ENCODE data around the gene GABARAP.

DNA sequence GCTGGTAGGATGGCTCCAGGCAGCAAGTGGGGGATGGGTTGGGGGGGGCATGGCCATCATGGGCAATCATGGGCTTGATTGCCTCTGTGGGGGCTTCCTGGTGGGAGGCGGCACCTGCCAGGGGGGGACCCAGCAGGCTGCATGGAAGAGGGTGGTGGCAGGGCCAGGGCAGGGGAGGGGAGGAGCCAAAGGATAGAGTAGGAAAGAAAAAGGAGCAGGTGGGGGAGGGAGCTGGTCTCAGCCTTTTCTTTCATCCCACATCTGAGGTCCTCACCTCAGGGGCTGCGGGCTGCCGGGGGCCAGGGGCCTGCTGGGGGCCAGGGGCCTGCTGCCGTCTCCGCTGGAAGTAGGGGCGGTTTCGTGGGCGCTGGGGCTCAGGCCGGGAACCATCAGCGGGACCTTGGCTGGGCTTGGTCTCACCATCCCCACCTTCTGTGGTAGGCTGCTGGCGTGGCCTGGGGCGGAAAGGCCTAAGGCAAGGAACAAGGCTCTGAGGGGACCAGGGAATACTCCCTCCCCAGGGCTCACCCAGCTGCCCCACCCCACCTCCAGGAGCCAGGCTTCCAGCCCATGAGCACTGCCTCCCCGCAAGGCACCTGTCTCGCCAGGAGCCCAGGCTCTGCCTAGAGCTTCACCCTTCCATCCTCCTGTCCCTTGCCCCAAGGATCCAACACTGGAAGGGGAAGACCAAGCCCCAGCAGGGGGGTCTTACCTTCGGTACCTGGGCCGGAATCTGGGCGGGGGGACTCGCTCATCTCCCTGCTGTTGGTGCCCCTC is 47.2 kb upstream of the GABARAP start:
- TF ChIP-seq, protein P1, sequence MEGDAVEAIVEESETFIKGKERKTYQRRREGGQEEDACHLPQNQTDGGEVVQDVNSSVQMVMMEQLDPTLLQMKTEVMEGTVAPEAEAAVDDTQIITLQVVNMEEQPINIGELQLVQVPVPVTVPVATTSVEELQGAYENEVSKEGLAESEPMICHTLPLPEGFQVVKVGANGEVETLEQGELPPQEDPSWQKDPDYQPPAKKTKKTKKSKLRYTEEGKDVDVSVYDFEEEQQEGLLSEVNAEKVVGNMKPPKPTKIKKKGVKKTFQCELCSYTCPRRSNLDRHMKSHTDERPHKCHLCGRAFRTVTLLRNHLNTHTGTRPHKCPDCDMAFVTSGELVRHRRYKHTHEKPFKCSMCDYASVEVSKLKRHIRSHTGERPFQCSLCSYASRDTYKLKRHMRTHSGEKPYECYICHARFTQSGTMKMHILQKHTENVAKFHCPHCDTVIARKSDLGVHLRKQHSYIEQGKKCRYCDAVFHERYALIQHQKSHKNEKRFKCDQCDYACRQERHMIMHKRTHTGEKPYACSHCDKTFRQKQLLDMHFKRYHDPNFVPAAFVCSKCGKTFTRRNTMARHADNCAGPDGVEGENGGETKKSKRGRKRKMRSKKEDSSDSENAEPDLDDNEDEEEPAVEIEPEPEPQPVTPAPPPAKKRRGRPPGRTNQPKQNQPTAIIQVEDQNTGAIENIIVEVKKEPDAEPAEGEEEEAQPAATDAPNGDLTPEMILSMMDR (IDR thresholded peaks at IDR 0.05), result no peak
- no peak for TF ChIP-seq POLR2A (IDR thresholded peaks at IDR 0.05)

Data from thyroid gland (tissue), 4 donors.